Ishikawa (cell line): Measurements from ENCODE around the gene KIF6.

Experiments
- CEBPB ChIP-seq: IDR thresholded peaks from 2 replicates; pipeline ENCODE4 v1.6.1; 2012
- CREB1 ChIP-seq: IDR thresholded peaks from 2 replicates; pipeline ENCODE4 v1.6.1; 2012; ENCODE audit warnings: low read depth
- TAF1 ChIP-seq: IDR thresholded peaks from 2 replicates; pipeline ENCODE4 v1.6.1; 2012; ENCODE audit warnings: low read depth, mild to moderate bottlenecking
- TCF12 ChIP-seq: IDR thresholded peaks from 2 replicates; pipeline ENCODE4 v1.6.1; 2012; ENCODE audit warnings: low read depth
- YY1 ChIP-seq: IDR thresholded peaks from 2 replicates; pipeline ENCODE4 v1.6.1; 2012; ENCODE audit warnings: low read depth
- TF ChIP-seq, protein P1 (sequence below): IDR thresholded peaks from 2 replicates; pipeline ENCODE4 v1.6.1; 2012; ENCODE audit warnings: low read depth, mild to moderate bottlenecking
- TF ChIP-seq, protein P2 (sequence below): IDR thresholded peaks from 2 replicates; pipeline ENCODE4 v1.6.1; 2012

DNA sequence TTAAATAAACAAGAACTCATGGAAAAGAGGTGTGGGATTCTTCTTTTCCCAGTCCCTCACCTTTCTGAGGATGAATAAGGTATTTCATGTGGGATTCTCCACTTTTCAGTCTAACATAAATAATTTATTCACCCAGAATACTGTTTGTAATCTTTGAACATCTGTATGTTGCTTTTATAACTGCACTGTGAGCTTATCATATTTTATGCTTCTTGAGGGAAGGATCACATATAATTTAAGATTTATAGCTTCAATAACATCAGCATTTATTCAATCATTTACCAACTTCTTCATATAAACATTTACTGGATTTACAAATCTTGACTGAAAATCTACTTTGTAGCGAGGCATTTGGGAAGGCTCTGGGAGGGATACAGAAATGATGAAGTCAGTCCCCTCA lies 248.5 kb downstream of the KIF6 start:
- TF ChIP-seq CEBPB (no peak), YY1 (no peak), TAF1 (no peak), TCF12 (no peak), CREB1 (no peak)
- TF ChIP-seq, protein P1, sequence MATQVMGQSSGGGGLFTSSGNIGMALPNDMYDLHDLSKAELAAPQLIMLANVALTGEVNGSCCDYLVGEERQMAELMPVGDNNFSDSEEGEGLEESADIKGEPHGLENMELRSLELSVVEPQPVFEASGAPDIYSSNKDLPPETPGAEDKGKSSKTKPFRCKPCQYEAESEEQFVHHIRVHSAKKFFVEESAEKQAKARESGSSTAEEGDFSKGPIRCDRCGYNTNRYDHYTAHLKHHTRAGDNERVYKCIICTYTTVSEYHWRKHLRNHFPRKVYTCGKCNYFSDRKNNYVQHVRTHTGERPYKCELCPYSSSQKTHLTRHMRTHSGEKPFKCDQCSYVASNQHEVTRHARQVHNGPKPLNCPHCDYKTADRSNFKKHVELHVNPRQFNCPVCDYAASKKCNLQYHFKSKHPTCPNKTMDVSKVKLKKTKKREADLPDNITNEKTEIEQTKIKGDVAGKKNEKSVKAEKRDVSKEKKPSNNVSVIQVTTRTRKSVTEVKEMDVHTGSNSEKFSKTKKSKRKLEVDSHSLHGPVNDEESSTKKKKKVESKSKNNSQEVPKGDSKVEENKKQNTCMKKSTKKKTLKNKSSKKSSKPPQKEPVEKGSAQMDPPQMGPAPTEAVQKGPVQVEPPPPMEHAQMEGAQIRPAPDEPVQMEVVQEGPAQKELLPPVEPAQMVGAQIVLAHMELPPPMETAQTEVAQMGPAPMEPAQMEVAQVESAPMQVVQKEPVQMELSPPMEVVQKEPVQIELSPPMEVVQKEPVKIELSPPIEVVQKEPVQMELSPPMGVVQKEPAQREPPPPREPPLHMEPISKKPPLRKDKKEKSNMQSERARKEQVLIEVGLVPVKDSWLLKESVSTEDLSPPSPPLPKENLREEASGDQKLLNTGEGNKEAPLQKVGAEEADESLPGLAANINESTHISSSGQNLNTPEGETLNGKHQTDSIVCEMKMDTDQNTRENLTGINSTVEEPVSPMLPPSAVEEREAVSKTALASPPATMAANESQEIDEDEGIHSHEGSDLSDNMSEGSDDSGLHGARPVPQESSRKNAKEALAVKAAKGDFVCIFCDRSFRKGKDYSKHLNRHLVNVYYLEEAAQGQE, result no peak
- TF ChIP-seq, protein P2, sequence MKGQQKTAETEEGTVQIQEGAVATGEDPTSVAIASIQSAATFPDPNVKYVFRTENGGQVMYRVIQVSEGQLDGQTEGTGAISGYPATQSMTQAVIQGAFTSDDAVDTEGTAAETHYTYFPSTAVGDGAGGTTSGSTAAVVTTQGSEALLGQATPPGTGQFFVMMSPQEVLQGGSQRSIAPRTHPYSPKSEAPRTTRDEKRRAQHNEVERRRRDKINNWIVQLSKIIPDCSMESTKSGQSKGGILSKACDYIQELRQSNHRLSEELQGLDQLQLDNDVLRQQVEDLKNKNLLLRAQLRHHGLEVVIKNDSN, result no peak
